ENCODE measurements around the gene CDKL5. TPM values are rescaled to one million over a fixed set of nuclear protein-coding genes. Genes with fewer than 3 reads are reported as not detected.
A peak's percentile ranks its signal among the peaks of the same experiment; 100 is the strongest.

The CDKL5 gene
- total RNA-seq, 1 experiment from 2014 or later, result 0.82 TPM

GRCh38 chrX:18677161-18677869, 251.9 kb downstream of the CDKL5 start:
- Histone ChIP-seq H3K4me1 (ENCODE audit: low read length) (peaks cover 10% of the 10 kb centered on the region), H3K9me3 (ENCODE audit: low read length) (no peaks in the 10 kb centered on the region), H2AFZ (ENCODE audit: low read length) (no peak overlapping the region), H3K27ac (ENCODE audit: low read length) (no peak overlapping the region), H3K79me2 (ENCODE audit: low read length) (no peaks in the 10 kb centered on the region), H4K20me1 (ENCODE audit: insufficient read depth, low read depth, low read length) (no peaks in the 10 kb centered on the region), H3K4me2 (ENCODE audit: low read depth, low read length, poor library complexity, severe bottlenecking) (no peak overlapping the region), H3K4me3 (ENCODE audit: low read length) (no peak overlapping the region), H3K9me2 (replicated peaks; ENCODE audit: insufficient read depth, low read length) (no peaks in the 10 kb centered on the region), H3K9ac (ENCODE audit: low read length) (no peak overlapping the region), H3K27me3 (ENCODE audit: low read length) (no peaks in the 10 kb centered on the region), H3K36me3 (ENCODE audit: insufficient read depth, low read length) (no peaks in the 10 kb centered on the region)
- DNase-seq, result no peak

GRCh38 chrX:18681996-18682395, 256.6 kb downstream of the CDKL5 start:
- H3K79me2 ChIP-seq (ENCODE audit: low read length), result no peaks in the 10 kb centered on the region
- no peaks in the 10 kb centered on the region for H3K36me3 ChIP-seq (ENCODE audit: insufficient read depth, low read length)
- H3K4me2 ChIP-seq (ENCODE audit: low read depth, low read length, poor library complexity, severe bottlenecking), result no peak overlapping the region
- no peaks in the 10 kb centered on the region for H3K27me3 ChIP-seq (ENCODE audit: low read length)
- H3K9me3 ChIP-seq (ENCODE audit: low read length), result no peaks in the 10 kb centered on the region
- H3K4me3 ChIP-seq (ENCODE audit: low read length), result no peak overlapping the region
- no peaks in the 10 kb centered on the region for H3K9me2 ChIP-seq (replicated peaks; ENCODE audit: insufficient read depth, low read length)
- no peak overlapping the region for H2AFZ ChIP-seq (ENCODE audit: low read length)
- H3K4me1 ChIP-seq (ENCODE audit: low read length), result no peaks in the 10 kb centered on the region
- DNase-seq, result no peak
- H4K20me1 ChIP-seq (ENCODE audit: insufficient read depth, low read depth, low read length), result no peaks in the 10 kb centered on the region
- H3K9ac ChIP-seq (ENCODE audit: low read length), result no peak overlapping the region
- no peak overlapping the region for H3K27ac ChIP-seq (ENCODE audit: low read length)

GRCh38 chrX:18682979-18683387, 257.6 kb downstream of the CDKL5 start:
- peak; percentile 43 for DNase-seq
- no peaks in the 10 kb centered on the region for H3K9me3 ChIP-seq (ENCODE audit: low read length)
- H3K9me2 ChIP-seq (replicated peaks; ENCODE audit: insufficient read depth, low read length), result no peaks in the 10 kb centered on the region
- H3K36me3 ChIP-seq (ENCODE audit: insufficient read depth, low read length), result no peaks in the 10 kb centered on the region
- H3K27ac ChIP-seq (ENCODE audit: low read length), result no peak overlapping the region
- H2AFZ ChIP-seq (ENCODE audit: low read length), result no peak overlapping the region
- H4K20me1 ChIP-seq (ENCODE audit: insufficient read depth, low read depth, low read length), result no peaks in the 10 kb centered on the region
- H3K4me1 ChIP-seq (ENCODE audit: low read length), result no peaks in the 10 kb centered on the region
- no peak overlapping the region for H3K4me3 ChIP-seq (ENCODE audit: low read length)
- H3K27me3 ChIP-seq (ENCODE audit: low read length), result no peaks in the 10 kb centered on the region
- H3K4me2 ChIP-seq (ENCODE audit: low read depth, low read length, poor library complexity, severe bottlenecking), result no peak overlapping the region
- no peaks in the 10 kb centered on the region for H3K79me2 ChIP-seq (ENCODE audit: low read length)
- H3K9ac ChIP-seq (ENCODE audit: low read length), result no peak overlapping the region

GRCh38 chrX:18687856-18688495, 262.6 kb downstream of the CDKL5 start:
- Histone ChIP-seq H3K4me2 (ENCODE audit: low read depth, low read length, poor library complexity, severe bottlenecking) (no peak overlapping the region), H3K79me2 (ENCODE audit: low read length) (no peaks in the 10 kb centered on the region), H3K27ac (ENCODE audit: low read length) (no peak overlapping the region), H3K9me2 (replicated peaks; ENCODE audit: insufficient read depth, low read length) (no peaks in the 10 kb centered on the region), H3K4me1 (ENCODE audit: low read length) (no peaks in the 10 kb centered on the region), H4K20me1 (ENCODE audit: insufficient read depth, low read depth, low read length) (no peaks in the 10 kb centered on the region), H3K36me3 (ENCODE audit: insufficient read depth, low read length) (no peaks in the 10 kb centered on the region), H2AFZ (ENCODE audit: low read length) (no peak overlapping the region), H3K9ac (ENCODE audit: low read length) (no peak overlapping the region), H3K27me3 (ENCODE audit: low read length) (no peaks in the 10 kb centered on the region), H3K4me3 (ENCODE audit: low read length) (no peak overlapping the region), H3K9me3 (ENCODE audit: low read length) (no peaks in the 10 kb centered on the region)
- DNase-seq, result no peak

GRCh38 chrX:18691431-18691830, 266.0 kb downstream of the CDKL5 start:
- Histone ChIP-seq H3K79me2 (ENCODE audit: low read length) (no peaks in the 10 kb centered on the region), H4K20me1 (ENCODE audit: insufficient read depth, low read depth, low read length) (no peaks in the 10 kb centered on the region), H3K27ac (ENCODE audit: low read length) (no peak overlapping the region), H3K9me3 (ENCODE audit: low read length) (no peaks in the 10 kb centered on the region), H3K4me1 (ENCODE audit: low read length) (no peaks in the 10 kb centered on the region), H3K9ac (ENCODE audit: low read length) (no peak overlapping the region), H3K9me2 (replicated peaks; ENCODE audit: insufficient read depth, low read length) (no peaks in the 10 kb centered on the region), H3K4me3 (ENCODE audit: low read length) (no peak overlapping the region), H3K27me3 (ENCODE audit: low read length) (no peaks in the 10 kb centered on the region), H3K4me2 (ENCODE audit: low read depth, low read length, poor library complexity, severe bottlenecking) (no peak overlapping the region), H3K36me3 (ENCODE audit: insufficient read depth, low read length) (no peaks in the 10 kb centered on the region), H2AFZ (ENCODE audit: low read length) (no peak overlapping the region)
- DNase-seq, result no peak

- DNase-seq, result no peak
- H4K20me1 ChIP-seq (ENCODE audit: insufficient read depth, low read depth, low read length), result no peaks in the 10 kb centered on the region
- H3K36me3 ChIP-seq (ENCODE audit: insufficient read depth, low read length), result no peaks in the 10 kb centered on the region
- H3K9me2 ChIP-seq (replicated peaks; ENCODE audit: insufficient read depth, low read length), result no peaks in the 10 kb centered on the region
- no peak overlapping the region for H3K27ac ChIP-seq (ENCODE audit: low read length)
- no peak overlapping the region for H3K4me3 ChIP-seq (ENCODE audit: low read length)
- H3K9ac ChIP-seq (ENCODE audit: low read length), result no peak overlapping the region
- H3K4me1 ChIP-seq (ENCODE audit: low read length), result no peaks in the 10 kb centered on the region
- H2AFZ ChIP-seq (ENCODE audit: low read length), result no peak overlapping the region
- H3K9me3 ChIP-seq (ENCODE audit: low read length), result no peaks in the 10 kb centered on the region
- no peaks in the 10 kb centered on the region for H3K27me3 ChIP-seq (ENCODE audit: low read length)
- no peaks in the 10 kb centered on the region for H3K79me2 ChIP-seq (ENCODE audit: low read length)
- H3K4me2 ChIP-seq (ENCODE audit: low read depth, low read length, poor library complexity, severe bottlenecking), result no peak overlapping the region
Observed at GRCh38 chrX:18692541-18692940, 267.1 kb downstream of the CDKL5 start.

GRCh38 chrX:18696653-18697052, 271.2 kb downstream of the CDKL5 start:
- no peak for DNase-seq
- no peak overlapping the region for H3K9ac ChIP-seq (ENCODE audit: low read length)

GRCh38 chrX:18698737-18699650, 273.6 kb downstream of the CDKL5 start:
- Histone ChIP-seq H3K4me3 (ENCODE audit: low read length) (no peak overlapping the region), H3K9me2 (replicated peaks; ENCODE audit: insufficient read depth, low read length) (no peaks in the 10 kb centered on the region), H3K4me2 (ENCODE audit: low read depth, low read length, poor library complexity, severe bottlenecking) (no peak overlapping the region), H3K9ac (ENCODE audit: low read length) (no peak overlapping the region), H3K9me3 (ENCODE audit: low read length) (no peaks in the 10 kb centered on the region), H3K27me3 (ENCODE audit: low read length) (no peaks in the 10 kb centered on the region), H3K36me3 (ENCODE audit: insufficient read depth, low read length) (no peaks in the 10 kb centered on the region), H3K4me1 (ENCODE audit: low read length) (no peaks in the 10 kb centered on the region), H4K20me1 (ENCODE audit: insufficient read depth, low read depth, low read length) (no peaks in the 10 kb centered on the region), H3K27ac (ENCODE audit: low read length) (no peak overlapping the region), H2AFZ (ENCODE audit: low read length) (no peak overlapping the region), H3K79me2 (ENCODE audit: low read length) (no peaks in the 10 kb centered on the region)
- no peak for DNase-seq

More at GRCh38 chrX:18696653-18697052, 271.2 kb downstream of the CDKL5 start:
- Histone ChIP-seq H3K36me3 (ENCODE audit: insufficient read depth, low read length) (no peaks in the 10 kb centered on the region), H3K4me3 (ENCODE audit: low read length) (no peak overlapping the region), H3K79me2 (ENCODE audit: low read length) (no peaks in the 10 kb centered on the region), H4K20me1 (ENCODE audit: insufficient read depth, low read depth, low read length) (no peaks in the 10 kb centered on the region), H3K27me3 (ENCODE audit: low read length) (no peaks in the 10 kb centered on the region), H3K4me2 (ENCODE audit: low read depth, low read length, poor library complexity, severe bottlenecking) (no peak overlapping the region), H3K9me3 (ENCODE audit: low read length) (no peaks in the 10 kb centered on the region), H3K27ac (ENCODE audit: low read length) (no peak overlapping the region), H3K4me1 (ENCODE audit: low read length) (no peaks in the 10 kb centered on the region), H3K9me2 (replicated peaks; ENCODE audit: insufficient read depth, low read length) (no peaks in the 10 kb centered on the region), H2AFZ (ENCODE audit: low read length) (no peak overlapping the region)
